Measurements from ENCODE around the gene ELK4.
A peak's percentile ranks its signal among the peaks of the same experiment; 100 is the strongest.

DNA sequence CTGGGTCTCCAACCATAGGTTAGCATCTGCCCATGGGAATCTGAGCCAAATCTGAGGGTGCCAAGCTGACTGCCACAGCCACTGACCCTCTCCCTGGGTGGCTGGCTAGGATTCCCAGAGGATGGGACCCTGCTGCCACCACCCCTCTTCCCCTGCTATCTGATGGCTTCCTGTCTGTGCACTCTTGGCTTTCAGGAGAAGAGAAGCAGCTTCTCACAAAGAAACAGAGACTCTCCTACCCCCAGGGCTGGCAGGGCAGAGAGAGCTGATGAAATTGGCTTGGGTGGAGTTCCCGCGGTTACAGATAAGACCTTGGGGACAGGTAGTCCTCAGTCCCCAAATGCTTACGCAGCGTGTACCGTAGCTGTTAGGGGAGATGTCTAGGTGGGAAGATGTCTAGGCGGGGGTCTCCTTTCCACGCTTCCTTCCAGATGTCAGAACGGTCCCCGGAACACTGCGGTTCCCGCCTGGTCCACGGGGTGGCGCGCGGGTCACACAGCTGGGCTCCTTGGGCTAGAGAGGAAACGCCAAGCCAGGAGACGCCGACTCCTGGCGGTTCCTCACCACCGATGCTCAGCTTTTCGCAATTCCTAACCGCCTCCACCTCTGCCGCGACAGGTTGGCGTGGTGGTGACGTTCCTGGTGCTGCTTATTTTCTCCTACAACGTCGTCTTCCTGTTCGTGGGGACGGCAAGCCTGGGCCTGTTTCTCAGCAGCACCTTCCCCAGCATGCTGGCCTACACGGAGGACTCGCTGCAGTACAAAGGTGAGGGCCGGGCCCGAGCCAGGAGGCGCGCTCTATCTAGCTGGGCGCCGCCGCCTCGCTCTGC lies 40.1 kb downstream of the ELK4 start:
- peak; percentile 100 for TF ChIP-seq CTCF (IDR thresholded peaks at IDR 0.05)
- no peak for TF ChIP-seq ZFX (IDR thresholded peaks at IDR 0.05; ENCODE audit: borderline replicate concordance)

All from 22Rv1 (cell line).